ENCODE results near the gene NEU4. TPM values are rescaled to one million over a fixed set of nuclear protein-coding genes. Genes with fewer than 3 reads are reported as not detected.

The NEU4 gene
- total RNA-seq, 1 experiment from 2014 or later = 0.70 TPM

DNA sequence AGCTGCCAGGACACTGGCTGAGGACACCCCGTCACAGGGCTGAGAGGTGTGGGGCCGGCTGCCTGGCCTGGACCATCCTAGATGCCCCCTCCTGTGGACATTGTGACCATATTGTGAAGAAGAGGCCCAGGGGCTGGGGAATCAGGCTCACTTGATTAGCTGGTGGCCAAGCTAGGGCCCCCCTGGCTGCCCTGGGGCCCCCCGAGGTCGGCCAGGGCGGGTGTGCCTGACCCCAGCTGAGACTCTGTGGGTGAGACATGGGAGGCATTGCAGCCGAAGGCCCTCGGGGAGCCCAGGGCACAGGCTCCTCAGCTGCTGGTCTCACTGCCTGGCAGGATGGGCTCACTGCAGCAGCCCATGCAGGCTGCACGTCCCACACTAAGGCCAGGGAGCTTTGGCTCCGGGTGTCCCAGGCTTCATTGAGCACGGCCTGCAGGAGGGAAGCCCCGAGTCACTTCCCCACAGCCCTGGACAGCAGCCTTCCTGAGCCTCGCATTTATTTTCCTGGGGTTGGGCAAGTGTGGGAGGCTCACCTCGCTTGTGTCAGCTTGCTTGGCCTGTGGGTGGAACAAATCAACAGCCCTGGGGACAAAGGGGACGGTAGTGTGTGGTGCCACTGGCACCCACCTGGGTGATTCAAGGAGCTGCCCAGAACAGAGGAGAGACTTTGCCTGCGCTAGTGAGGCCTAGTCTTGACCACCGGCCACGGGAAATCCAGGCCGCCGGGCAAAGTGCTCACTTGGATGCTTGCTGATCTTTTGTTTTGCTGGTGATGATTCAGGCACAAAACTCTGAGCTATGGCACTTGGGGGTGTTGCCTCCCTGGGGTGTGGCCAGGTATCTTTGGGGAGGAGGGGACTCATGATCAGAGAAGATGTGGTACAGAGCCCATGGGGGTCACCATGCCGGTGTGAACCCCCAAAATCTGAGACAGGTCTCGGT lies 31.0 kb upstream of the NEU4 start:
- no peak overlapping the region for H2AFZ ChIP-seq (ENCODE audit: low read length)
- WGBS (ENCODE audit: extremely low coverage, insufficient read length, low lambda C conversion rate) = no CpG with 5 or more reads among the region's 21 CpGs

More for the DNA sequence above, 31.0 kb upstream of the NEU4 start:
- Histone ChIP-seq H4K5ac (ENCODE audit: insufficient read length, low read depth, low read length) (no peak overlapping the region), H3K23ac (ENCODE audit: insufficient read length, low read depth, low read length) (no peak overlapping the region), H3K9me3 (ENCODE audit: control insufficient read depth, low read depth, low read length) (no peaks in the 10 kb centered on the region), H3K23me2 (ENCODE audit: insufficient read length, low read depth, low read length, poor library complexity, severe bottlenecking) (peaks cover 3% of the 10 kb centered on the region), H3K56ac (ENCODE audit: insufficient read length, low read depth, low read length) (no peak overlapping the region), H3K27ac (ENCODE audit: insufficient read length, low read depth, low read length) (no peak overlapping the region), H3K18ac (ENCODE audit: insufficient read length, low read depth, low read length) (no peak overlapping the region), H3K4me2 (ENCODE audit: insufficient read depth, insufficient read length, low read length) (no peak overlapping the region), H2BK15ac (ENCODE audit: low read depth, low read length) (no peak overlapping the region), H2BK20ac (ENCODE audit: low read depth, low read length, poor library complexity, severe bottlenecking) (no peak overlapping the region), H3T11ph (ENCODE audit: low read length) (no peak overlapping the region), H2BK12ac (ENCODE audit: insufficient read length, low read depth, low read length) (no peak overlapping the region), H3K14ac (ENCODE audit: insufficient read depth, low read length) (no peak overlapping the region), H3K4me1 (ENCODE audit: insufficient read depth, low read length) (no peaks in the 10 kb centered on the region), H3K79me2 (ENCODE audit: insufficient read depth, low read length) (no peaks in the 10 kb centered on the region), H2BK120ac (ENCODE audit: low read depth, low read length, poor library complexity, severe bottlenecking) (no peak overlapping the region), H3K9ac (ENCODE audit: extremely low read depth, insufficient read length, low read length) (no peak overlapping the region), H3K27me3 (ENCODE audit: insufficient read depth, low read length) (no peaks in the 10 kb centered on the region), H4K91ac (ENCODE audit: insufficient read length, low read depth, low read length) (no peak overlapping the region), H3K79me1 (ENCODE audit: insufficient read depth, low read depth, low read length, poor library complexity, severe bottlenecking) (no peaks in the 10 kb centered on the region), H3K4ac (ENCODE audit: low read depth, low read length) (no peak overlapping the region), H2AK5ac (ENCODE audit: insufficient read length, low read length) (no peak overlapping the region), H2BK5ac (ENCODE audit: insufficient read length, low read length) (no peak overlapping the region), H4K8ac (replicated peaks; ENCODE audit: insufficient read length, low read depth, low read length) (no peak overlapping the region), H4K20me1 (ENCODE audit: control insufficient read depth, insufficient read depth, insufficient read length) (no peaks in the 10 kb centered on the region)
- peaks cover 4 to 20% (median 12%) of the 10 kb centered on the region in 3 experiments; a peak in 6 of 7 replicates for H3K36me3 Mint-ChIP-seq (ENCODE audit: insufficient read depth in 1 of 3, low read depth in 3 of 3)
- H3K4me1 Mint-ChIP-seq = peaks cover 15 to 32% of the 10 kb centered on the region in 2 experiments
- peak overlapping the region in 1 of 3 experiments; percentile 73; a peak in 1 of 7 replicates for H3K27ac Mint-ChIP-seq
- H3K4me3 Mint-ChIP-seq = no peak overlapping the region
- H3K27me3 Mint-ChIP-seq (ENCODE audit: low read depth) = no peaks in the 10 kb centered on the region
- DNase-seq = peak; percentile 31
- TF ChIP-seq, protein P1, sequence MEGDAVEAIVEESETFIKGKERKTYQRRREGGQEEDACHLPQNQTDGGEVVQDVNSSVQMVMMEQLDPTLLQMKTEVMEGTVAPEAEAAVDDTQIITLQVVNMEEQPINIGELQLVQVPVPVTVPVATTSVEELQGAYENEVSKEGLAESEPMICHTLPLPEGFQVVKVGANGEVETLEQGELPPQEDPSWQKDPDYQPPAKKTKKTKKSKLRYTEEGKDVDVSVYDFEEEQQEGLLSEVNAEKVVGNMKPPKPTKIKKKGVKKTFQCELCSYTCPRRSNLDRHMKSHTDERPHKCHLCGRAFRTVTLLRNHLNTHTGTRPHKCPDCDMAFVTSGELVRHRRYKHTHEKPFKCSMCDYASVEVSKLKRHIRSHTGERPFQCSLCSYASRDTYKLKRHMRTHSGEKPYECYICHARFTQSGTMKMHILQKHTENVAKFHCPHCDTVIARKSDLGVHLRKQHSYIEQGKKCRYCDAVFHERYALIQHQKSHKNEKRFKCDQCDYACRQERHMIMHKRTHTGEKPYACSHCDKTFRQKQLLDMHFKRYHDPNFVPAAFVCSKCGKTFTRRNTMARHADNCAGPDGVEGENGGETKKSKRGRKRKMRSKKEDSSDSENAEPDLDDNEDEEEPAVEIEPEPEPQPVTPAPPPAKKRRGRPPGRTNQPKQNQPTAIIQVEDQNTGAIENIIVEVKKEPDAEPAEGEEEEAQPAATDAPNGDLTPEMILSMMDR (conservative IDR thresholded peaks at IDR 0.05) = no peak
- peaks cover 35 to 40% of the 10 kb centered on the region in 2 experiments for H3K9me3 Mint-ChIP-seq
